T47D (cell line): ENCODE data around the gene CEACAM1.
"Not testable (repeated sequence)": the region's sequence is repeated elsewhere in the genome, so short reads cannot be mapped to it uniquely, and the experiment has no call there.

Experiments
- DNase-seq, 2 experiments: peaks; one replicate each; pipeline versions ENCODE4 v3.0.0 to v3.0.0-alpha.2; 2011 to 2012; ENCODE audit warnings: low read depth in 1 of 2, low spot score in 1 of 2
- JUND ChIP-seq: IDR thresholded peaks from 2 replicates; pipeline ENCODE4 v1.6.1; 2012; ENCODE audit warnings: low read depth
- in situ Hi-C: cut with HindIII; loops from 2 replicates; pipeline ENCODE4 v1.10.0; 2016; ENCODE audit warnings: low sequenced_read_pairs, low pct_unique_long_range_greater_than_20kb

CEACAM1 gene

DNA sequence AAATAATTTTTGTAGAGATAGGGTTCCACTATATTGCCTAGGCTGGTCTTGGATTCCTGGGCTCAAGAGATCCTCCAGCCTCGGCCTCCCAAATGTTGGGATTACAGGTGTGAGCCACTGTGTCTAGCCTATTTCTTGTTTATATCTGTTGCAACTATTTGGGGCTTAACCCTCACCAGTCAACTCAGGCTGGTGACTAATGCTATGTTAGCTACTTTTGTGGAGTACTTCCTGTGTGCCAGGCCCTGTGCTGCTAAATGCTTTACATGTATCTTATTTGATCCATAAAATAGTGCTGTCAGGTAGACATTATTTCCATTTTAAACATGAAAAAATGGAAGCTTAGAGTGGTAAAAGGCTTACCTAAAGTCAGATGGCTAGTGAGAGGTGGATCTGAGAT, 13.8 kb downstream of the CEACAM1 start:
- in situ Hi-C loops, result no loop called here
- DNase-seq, result no peak
- TF ChIP-seq JUND, result no peak

DNA sequence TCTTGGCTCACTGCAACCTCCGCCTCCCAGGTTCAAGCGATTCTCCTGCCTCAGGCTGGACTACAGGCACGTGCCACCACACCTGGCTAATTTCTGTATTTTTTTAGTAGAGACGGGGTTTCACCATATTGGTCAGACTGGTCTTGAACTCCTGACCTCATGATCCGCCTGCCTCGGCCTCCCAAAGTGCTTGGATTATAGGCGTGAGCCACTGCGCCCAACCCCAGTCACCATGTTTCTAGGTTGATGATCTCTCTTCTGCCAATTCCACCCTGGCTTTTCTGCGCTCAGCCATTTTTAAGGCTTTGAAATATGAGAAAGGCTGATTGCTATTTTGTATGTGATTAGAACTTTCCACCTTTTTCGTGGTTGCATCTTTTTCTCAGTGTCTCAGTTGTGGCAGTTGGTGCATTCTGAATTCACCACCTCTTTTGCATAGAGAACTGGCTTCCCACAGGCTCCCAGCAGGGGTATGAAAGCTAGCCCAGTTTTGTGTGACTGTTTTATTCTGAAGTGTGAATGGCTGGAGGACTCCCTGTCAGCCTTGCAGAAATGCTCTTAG, 15.5 kb downstream of the CEACAM1 start:
- TF ChIP-seq JUND, result no peak
- no peak for DNase-seq
- in situ Hi-C loops, result no loop called here

DNA sequence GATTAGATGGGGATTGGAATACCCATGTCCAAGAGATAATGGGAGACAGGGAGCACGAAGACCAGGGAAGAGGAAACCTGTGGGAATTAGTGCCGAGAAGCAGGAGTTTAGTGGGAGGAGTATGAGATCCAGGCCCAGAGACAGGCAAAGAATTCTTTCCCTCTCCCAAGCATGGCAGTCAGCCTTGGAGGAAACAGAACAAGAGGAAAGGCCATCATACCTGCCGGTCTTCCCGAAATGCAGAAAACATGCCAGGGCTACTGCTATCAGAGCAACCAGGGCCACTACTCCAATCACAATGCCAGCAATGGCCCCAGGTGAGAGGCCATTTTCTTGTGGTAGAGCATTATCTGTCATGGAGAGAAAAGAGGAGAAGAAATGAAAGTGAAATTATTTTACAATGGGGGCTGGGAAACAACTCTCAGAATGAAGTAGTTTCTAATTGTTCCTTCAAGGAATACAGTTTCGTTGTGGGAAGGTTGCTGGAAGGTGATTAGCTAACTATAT, 16.1 kb downstream of the CEACAM1 start:
- TF ChIP-seq JUND, result no peak
- in situ Hi-C loops, result no loop called here
- DNase-seq, result no peak

DNA sequence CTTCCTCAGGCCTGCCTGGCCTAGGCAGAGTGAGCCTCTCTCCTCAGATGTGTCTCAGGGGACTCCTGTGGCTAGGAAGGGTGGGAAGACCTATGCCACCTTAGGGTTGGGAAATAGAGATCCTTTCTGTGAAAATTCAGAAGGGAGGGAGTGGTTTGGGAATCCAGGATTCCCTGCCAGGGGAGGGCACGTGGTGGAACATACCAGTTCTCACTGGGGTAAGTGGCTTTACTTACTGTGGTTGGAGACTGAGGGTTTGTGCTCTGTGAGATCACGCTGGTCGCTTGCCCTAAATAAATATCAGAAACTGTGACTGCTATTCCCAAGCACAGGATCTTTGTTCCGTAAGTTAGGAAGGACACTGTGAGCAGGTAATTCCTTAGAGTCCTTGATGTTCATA, 16.9 kb downstream of the CEACAM1 start:
- in situ Hi-C loops, result no loop called here
- DNase-seq, result no peak
- TF ChIP-seq JUND, result no peak

DNA sequence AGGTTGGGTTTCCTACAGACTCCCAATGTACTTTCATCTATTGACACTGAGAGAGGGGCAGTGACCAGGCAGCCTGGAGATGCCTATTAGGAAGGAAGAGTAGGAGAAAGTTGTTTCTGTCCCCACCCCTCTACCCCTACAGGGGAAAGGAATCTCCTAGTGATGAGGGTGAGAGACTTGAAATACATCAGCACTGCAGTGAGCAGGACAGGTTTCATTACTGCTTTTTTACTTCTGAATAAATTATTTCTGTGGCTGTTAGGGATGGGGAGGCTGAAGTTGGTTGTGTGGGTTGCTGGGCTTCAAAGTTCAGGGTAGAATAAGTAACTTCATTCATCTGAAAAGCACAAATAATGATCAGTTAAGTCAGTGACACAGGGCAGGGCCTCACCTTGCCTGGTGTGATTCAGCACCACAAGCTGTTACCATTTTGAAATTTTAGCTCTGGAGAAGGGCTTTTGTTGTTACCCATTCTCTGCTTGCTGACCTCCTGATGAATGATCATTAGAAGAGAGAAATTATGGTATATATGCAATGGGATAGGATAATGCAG, 19.3 kb downstream of the CEACAM1 start:
- in situ Hi-C loops, result no loop called here
- TF ChIP-seq JUND, result no peak
- DNase-seq, result no peak

DNA sequence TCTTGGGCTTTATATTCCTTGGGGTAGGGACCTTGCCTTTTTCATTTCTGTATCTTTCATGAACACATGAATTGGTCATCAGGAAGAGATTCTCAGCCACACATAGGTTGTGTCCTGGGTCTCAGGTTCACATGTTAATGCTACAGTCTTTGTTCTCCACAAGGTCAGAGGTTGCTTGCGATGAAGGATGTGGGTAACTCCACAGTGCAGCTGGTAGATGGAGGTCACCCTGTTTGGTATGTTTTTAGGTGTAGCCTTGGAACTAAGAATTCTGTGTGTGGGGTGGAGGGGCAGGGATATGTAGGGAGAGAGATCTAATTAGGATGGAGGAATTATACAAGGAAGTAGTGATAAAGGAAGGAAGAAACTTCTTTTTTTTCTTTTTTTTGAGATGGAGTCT, 23.2 kb downstream of the CEACAM1 start:
- in situ Hi-C loops, result no loop called here
- TF ChIP-seq JUND, result no peak

DNA sequence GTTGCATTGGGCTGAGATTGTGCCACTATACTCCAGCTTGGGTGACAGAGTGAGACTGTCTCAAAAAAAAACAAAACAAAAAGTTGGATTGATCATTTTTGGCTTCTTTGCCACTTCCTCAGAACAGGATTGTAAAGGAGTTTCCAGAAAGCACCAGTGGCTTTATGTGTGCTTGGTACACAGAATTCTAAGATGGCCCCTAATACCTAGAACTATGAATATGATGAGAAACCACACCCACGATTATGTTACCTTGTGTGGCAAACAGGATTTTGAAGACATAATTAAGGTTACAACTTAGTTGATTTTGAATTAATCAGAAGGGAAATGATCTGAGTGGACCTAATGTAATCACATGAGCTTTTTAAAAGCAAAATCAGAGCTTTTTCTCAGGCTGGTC, 26.5 kb downstream of the CEACAM1 start:
- in situ Hi-C loops, result no loop called here
- DNase-seq, result no peak
- no peak for TF ChIP-seq JUND

More for the DNA sequence above, 23.2 kb downstream of the CEACAM1 start:
- DNase-seq, result no peak

DNA sequence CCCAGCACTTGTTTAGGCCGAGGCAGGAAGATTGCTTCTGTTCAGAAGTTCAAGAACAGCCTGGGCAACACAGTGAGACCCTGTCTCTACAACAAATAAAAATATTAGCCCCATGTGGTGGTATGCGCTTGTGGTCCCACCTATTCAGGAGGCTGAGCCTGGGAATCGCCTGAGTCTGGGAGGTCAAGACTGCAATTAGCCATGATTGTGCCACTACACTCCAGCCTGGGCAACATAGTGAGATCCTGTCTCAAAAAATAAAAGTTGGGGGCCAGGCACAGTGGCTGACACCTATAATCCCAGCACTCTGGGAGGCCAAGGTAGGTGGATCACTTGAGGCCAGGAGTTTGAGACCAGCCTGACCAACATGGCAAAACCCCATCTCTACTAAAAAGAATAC, 27.0 kb downstream of the CEACAM1 start:
- DNase-seq, in situ Hi-C loops: not testable (repeated sequence)

DNA sequence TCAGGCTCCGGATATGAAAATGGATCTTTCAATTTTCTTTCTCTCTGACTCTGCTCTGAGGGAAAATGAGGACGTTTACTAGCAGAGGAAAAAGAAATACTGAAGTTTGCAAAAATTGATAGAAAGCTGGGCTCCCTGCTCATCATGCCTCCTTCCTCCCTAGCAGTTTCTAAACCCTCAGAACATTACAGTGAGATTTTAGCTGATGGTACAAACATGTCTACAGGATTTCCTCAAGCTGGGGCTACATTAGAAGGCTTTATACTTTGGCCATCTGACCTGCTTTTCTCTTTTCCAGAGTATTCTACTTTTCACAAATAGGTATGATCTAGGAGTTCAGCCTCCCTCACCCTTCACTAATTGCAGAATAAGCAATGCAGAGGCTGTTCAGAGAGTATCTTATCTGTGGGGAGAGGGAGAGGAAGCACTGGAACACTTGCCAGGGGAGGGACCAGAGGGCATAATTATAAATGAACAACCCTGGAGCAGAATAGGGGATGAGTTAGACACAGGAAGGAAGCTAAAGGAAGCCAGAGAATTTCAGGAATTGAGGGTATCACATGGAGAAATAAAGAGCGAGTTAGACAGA, 30.0 kb downstream of the CEACAM1 start:
- DNase-seq, result no peak
- no peak for TF ChIP-seq JUND
- in situ Hi-C loops, result no loop called here

DNA sequence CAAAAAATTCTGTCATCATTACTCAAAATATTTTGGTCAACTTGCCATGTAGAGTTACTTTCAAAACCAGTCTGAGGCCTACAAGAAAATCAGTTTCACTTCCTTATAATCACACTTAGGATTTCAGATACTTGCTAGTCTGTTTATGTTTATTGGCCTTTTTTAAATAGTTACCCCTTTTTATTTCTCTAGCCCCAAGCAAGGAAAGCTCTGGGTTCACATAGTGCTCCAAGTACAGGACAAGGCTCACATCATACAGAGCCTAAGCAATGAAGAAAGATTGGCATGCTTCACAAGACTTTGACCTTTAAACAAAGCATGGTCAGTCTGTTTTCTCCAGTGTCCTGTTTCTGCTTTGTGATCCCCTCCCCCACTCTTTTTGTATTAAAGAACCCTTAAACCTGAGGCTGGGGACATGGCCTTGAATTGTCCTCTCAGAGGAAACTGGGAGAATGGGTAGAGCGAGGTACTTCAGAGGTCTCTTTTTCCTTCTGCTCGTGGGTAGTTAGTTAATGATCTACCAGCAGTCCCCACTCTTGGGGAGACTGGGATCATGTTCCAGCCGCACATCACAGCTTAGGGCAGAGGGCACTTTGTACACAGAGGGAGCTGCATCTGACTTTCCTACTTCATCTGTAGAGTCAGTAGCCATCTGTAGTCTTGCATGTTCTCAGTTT, 30.7 kb downstream of the CEACAM1 start:
- DNase-seq, result no peak
- no peak for TF ChIP-seq JUND
- in situ Hi-C loops, result no loop called here

DNA sequence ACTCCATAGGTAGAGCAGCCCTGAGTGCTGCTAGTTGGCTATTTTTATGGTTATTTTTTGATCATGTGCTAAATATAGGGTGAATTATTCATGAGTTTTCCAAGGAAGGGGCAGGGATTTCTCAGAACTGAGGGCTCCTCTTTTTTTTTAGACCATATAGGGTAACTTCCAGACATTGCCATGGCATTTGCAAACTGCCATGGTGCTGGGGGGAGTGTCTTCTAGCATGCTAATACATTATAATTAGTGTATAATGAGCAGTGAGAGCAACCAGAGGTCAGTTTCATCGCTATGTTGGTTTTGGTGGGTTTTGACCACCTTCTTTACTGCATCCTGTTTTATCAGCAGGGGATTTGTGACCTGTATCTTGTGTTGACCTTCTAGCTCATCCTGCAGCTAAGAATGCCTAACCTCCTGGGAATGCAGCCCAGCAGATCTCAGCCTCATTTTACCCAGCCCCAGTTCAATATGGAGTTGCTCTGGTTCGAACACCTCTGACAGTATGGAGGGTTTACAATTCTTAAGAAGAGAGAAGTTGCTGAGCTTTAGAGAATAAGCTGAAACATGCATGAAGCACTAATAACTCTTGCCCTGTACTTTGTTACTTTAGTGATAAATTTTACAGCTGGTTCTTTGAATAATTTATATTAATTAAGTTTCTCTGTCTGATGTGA, 31.7 kb downstream of the CEACAM1 start:
- in situ Hi-C loops, result no loop called here
- TF ChIP-seq JUND, result no peak
- no peak for DNase-seq

DNA sequence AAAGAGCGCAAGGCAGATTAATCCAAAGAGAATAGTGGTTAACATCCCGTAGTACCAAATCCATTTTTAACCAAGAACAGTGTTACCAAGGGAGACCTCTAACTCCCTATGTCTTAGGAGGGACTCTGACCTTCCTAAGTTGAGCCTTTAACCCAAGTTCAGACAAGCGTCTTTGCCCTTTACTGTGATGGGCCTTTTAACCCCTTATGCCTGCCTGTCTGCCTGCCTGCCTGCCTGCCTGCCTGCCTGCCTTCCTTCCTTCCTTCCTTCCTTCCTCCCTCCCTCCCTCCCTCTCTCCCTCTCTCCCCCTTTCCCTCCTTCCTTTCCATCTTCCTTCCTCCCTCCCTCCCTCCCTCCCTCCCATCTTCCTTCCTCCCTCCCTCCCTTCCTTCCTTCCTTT, 32.6 kb downstream of the CEACAM1 start:
- in situ Hi-C loops, result no loop called here
- TF ChIP-seq JUND, result no peak
- DNase-seq, result no peak

DNA sequence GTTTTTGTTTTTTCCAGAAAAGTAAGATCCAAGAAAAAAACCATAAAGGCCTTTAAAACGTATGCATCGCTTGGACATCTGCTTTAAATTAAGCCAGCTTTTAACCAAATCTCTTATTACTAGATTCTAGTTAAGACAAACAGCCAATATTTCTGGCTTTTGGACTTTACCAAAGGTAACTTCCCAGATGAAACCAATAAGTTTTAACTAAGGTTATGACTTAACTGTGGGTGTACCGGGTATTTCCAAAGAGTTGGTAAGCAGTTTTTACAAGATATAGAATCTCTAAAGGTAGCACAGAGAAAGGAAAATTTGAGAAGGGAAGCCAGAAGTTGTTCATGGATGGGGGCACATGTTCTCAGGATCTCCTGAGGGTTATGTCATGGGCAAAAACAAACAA, 34.0 kb downstream of the CEACAM1 start:
- no peak for DNase-seq
- in situ Hi-C loops, result no loop called here
- TF ChIP-seq JUND, result no peak
